H9 (cell line): ENCODE results near the gene C1orf115. TPM values are rescaled to one million over a fixed set of nuclear protein-coding genes. Genes with fewer than 3 reads are reported as not detected.

Experiments used
- DNase-seq: peaks from one replicate; pipeline ENCODE4 v3.0.0-alpha.2; 2017
- H2AFZ ChIP-seq: one replicate; pipeline ENCODE4 v1.6.1; 2013; ENCODE audit warnings: mild to moderate bottlenecking, low read length, control low read depth, moderate library complexity
- H2AK5ac ChIP-seq: 2 replicates; pipeline ENCODE4 v1.6.1; 2013; ENCODE audit warnings: low read length, control low read depth, mixed read lengths; ENCODE audit not compliant: insufficient read length
- H2BK120ac ChIP-seq: one replicate; pipeline ENCODE4 v1.6.1; 2013; ENCODE audit warnings: low read depth, mild to moderate bottlenecking, low read length, control low read depth, inconsistent platforms; ENCODE audit not compliant: poor library complexity, severe bottlenecking
- H2BK12ac ChIP-seq: 2 replicates; pipeline ENCODE4 v1.6.1; 2013; ENCODE audit warnings: low read length, control low read depth, mixed read lengths, low read depth; ENCODE audit not compliant: insufficient read length
- H2BK15ac ChIP-seq: 2 replicates; pipeline ENCODE4 v1.6.1; 2013; ENCODE audit warnings: low read depth, low read length, control low read depth
- H2BK20ac ChIP-seq: one replicate; pipeline ENCODE4 v1.6.1; 2013; ENCODE audit warnings: low read depth, mild to moderate bottlenecking, low read length, control low read depth, inconsistent platforms; ENCODE audit not compliant: poor library complexity, severe bottlenecking
- H2BK5ac ChIP-seq: 2 replicates; pipeline ENCODE4 v1.6.1; 2013; ENCODE audit warnings: low read length, control low read depth, mixed read lengths; ENCODE audit not compliant: insufficient read length
- H3K14ac ChIP-seq: 2 replicates; pipeline ENCODE4 v1.6.1; 2013; ENCODE audit warnings: low read length, control low read depth; ENCODE audit not compliant: insufficient read depth
- H3K18ac ChIP-seq: 2 replicates; pipeline ENCODE4 v1.6.1; 2013; ENCODE audit warnings: low read depth, mild to moderate bottlenecking, mixed read lengths, low read length, control low read depth; ENCODE audit not compliant: insufficient read length
- H3K23ac ChIP-seq: 2 replicates; pipeline ENCODE4 v1.6.1; 2013; ENCODE audit warnings: low read length, control low read depth, mixed read lengths, low read depth; ENCODE audit not compliant: insufficient read length
- H3K23me2 ChIP-seq: 2 replicates; pipeline ENCODE4 v1.6.1; 2013; ENCODE audit warnings: low read depth, mild to moderate bottlenecking, mixed read lengths, low read length, control low read depth; ENCODE audit not compliant: insufficient read length, poor library complexity, severe bottlenecking
- H3K27ac ChIP-seq: 2 replicates; pipeline ENCODE4 v1.5.1; 2013; ENCODE audit warnings: low read length, control low read depth, mixed read lengths, low read depth; ENCODE audit not compliant: insufficient read length
- H3K27me3 ChIP-seq: 2 replicates; pipeline ENCODE4 v1.6.1; 2013; ENCODE audit warnings: low read length, control low read depth, inconsistent platforms; ENCODE audit not compliant: insufficient read depth
- H3K4ac ChIP-seq: 2 replicates; pipeline ENCODE4 v1.6.1; 2013; ENCODE audit warnings: low read depth, mild to moderate bottlenecking, control low read depth, inconsistent platforms, low read length, moderate library complexity
- H3K4me1 ChIP-seq: 2 replicates; pipeline ENCODE4 v1.6.1; 2013; ENCODE audit warnings: low read length, control low read depth, inconsistent platforms; ENCODE audit not compliant: insufficient read depth
- H3K4me2 ChIP-seq: 2 replicates; pipeline ENCODE4 v1.6.1; 2013; ENCODE audit warnings: low read length, control low read depth, mixed read lengths; ENCODE audit not compliant: insufficient read length, insufficient read depth
- H3K56ac ChIP-seq: 2 replicates; pipeline ENCODE4 v1.6.1; 2013; ENCODE audit warnings: low read depth, mild to moderate bottlenecking, mixed read lengths, low read length, control low read depth; ENCODE audit not compliant: insufficient read length
- H3K79me1 ChIP-seq: 2 replicates; pipeline ENCODE4 v1.6.1; 2013; ENCODE audit warnings: low read depth, mild to moderate bottlenecking, moderate library complexity, low read length, control low read depth, inconsistent platforms; ENCODE audit not compliant: insufficient read depth, poor library complexity, severe bottlenecking
- H3K79me2 ChIP-seq: 2 replicates; pipeline ENCODE4 v1.6.1; 2013; ENCODE audit warnings: low read length, control low read depth, inconsistent platforms; ENCODE audit not compliant: insufficient read depth
- H3K9ac ChIP-seq: 2 replicates; pipeline ENCODE4 v1.6.1; 2013; ENCODE audit warnings: low read length, control low read depth, mixed read lengths; ENCODE audit not compliant: insufficient read length; ENCODE audit errors: extremely low read depth
- H3K9me3 ChIP-seq: one replicate; pipeline ENCODE4 v1.6.1; 2013; ENCODE audit warnings: low read depth, low read length, inconsistent platforms; ENCODE audit not compliant: control insufficient read depth
- H3T11ph ChIP-seq: one replicate; pipeline ENCODE4 v1.6.1; 2013; ENCODE audit warnings: mild to moderate bottlenecking, low read length, control low read depth, inconsistent platforms
- H4K20me1 ChIP-seq: one replicate; pipeline ENCODE4 v1.6.1; 2013; ENCODE audit not compliant: control insufficient read depth, insufficient read length, insufficient read depth
- H4K5ac ChIP-seq: 2 replicates; pipeline ENCODE4 v1.6.1; 2013; ENCODE audit warnings: low read depth, mild to moderate bottlenecking, mixed read lengths, low read length, control low read depth; ENCODE audit not compliant: insufficient read length
- H4K8ac ChIP-seq: replicated peaks from 2 replicates; pipeline ENCODE4 v1.6.1; 2013; ENCODE audit warnings: low read length, control low read depth, mixed read lengths, low read depth; ENCODE audit not compliant: insufficient read length
- H4K91ac ChIP-seq: 2 replicates; pipeline ENCODE4 v1.6.1; 2013; ENCODE audit warnings: low read depth, mild to moderate bottlenecking, moderate library complexity, mixed read lengths, low read length, control low read depth; ENCODE audit not compliant: insufficient read length
- H3K27ac Mint-ChIP-seq, 3 experiments: 2 replicates in 2 of 3; 3 replicates in 1 of 3; pipeline ENCODE4 v1.8.0; 2020 to 2021; ENCODE audit warnings: mixed read lengths in 3 of 3, mild to moderate bottlenecking in 1 of 3, moderate library complexity in 1 of 3
- H3K27me3 Mint-ChIP-seq: 2 replicates; pipeline ENCODE4 v1.8.0; 2021; ENCODE audit warnings: low read depth, mild to moderate bottlenecking, moderate library complexity, mixed read lengths
- H3K36me3 Mint-ChIP-seq, 3 experiments: 2 replicates in 2 of 3; 3 replicates in 1 of 3; pipeline ENCODE4 v1.8.0; 2020 to 2021; ENCODE audit warnings: low read depth in 3 of 3, mixed read lengths in 3 of 3; ENCODE audit not compliant: insufficient read depth in 1 of 3
- H3K4me1 Mint-ChIP-seq, 2 experiments: 2 replicates each; pipeline ENCODE4 v1.8.0; 2020; ENCODE audit warnings: mixed read lengths in 2 of 2
- H3K4me3 Mint-ChIP-seq, 2 experiments: 2 replicates in 1 of 2; 3 replicates in 1 of 2; pipeline ENCODE4 v1.8.0; 2020 to 2021; ENCODE audit warnings: mild to moderate bottlenecking in 2 of 2, mixed read lengths in 2 of 2, moderate library complexity in 1 of 2
- H3K9me3 Mint-ChIP-seq, 2 experiments: 2 replicates in 1 of 2; 3 replicates in 1 of 2; pipeline ENCODE4 v1.8.0; 2020; ENCODE audit warnings: mild to moderate bottlenecking in 2 of 2, mixed read lengths in 2 of 2, moderate library complexity in 1 of 2
- CTCF ChIP-seq: fragments of 200-600 bp; sonication (generic); conservative IDR thresholded peaks from 3 replicates; pipeline ENCODE4 v1.8.0; 2021; ENCODE audit warnings: antibody characterized with exemption, mild to moderate bottlenecking
- WGBS: extraction: QIAGEN DNeasy Blood & Tissue Kit; methylation state at CpG from one replicate; pipeline ENCODE4 v1.1.7; 2013; ENCODE audit warnings: missing lambda C conversion rate, low lambda C conversion rate, mixed read lengths; ENCODE audit not compliant: insufficient read length; ENCODE audit errors: extremely low coverage; 5-methylcytosine and 5-hydroxymethylcytosine counted together
- total RNA-seq: library from RNA; stranded (reverse); gene quantifications from 2 replicates; pipeline ENCODE4 v1.2.1, GENCODE V29; 2021

C1orf115 gene
- total RNA-seq, 1 experiment from 2014 or later: 6.0 TPM

GRCh38 chr1:220701974-220702373 lies 11.8 kb downstream of the C1orf115 start:
- Histone ChIP-seq H2BK12ac (no peak overlapping the region), H3K27me3 (no peaks in the 10 kb centered on the region), H3K79me2 (no peaks in the 10 kb centered on the region), H3K4me1 (no peaks in the 10 kb centered on the region), H4K8ac (no peak overlapping the region), H2BK5ac (no peak overlapping the region), H2BK15ac (no peak overlapping the region), H2AK5ac (no peak overlapping the region), H3K4ac (no peak overlapping the region), H3K14ac (no peak overlapping the region), H3K27ac (no peak overlapping the region), H2BK120ac (no peak overlapping the region), H3K18ac (no peak overlapping the region), H3K23me2 (no peaks in the 10 kb centered on the region), H3K9me3 (no peaks in the 10 kb centered on the region), H2AFZ (no peak overlapping the region), H3K23ac (no peak overlapping the region), H4K91ac (no peak overlapping the region), H4K5ac (no peak overlapping the region), H3K9ac (no peak overlapping the region), H3K56ac (no peak overlapping the region), H3K79me1 (no peaks in the 10 kb centered on the region), H4K20me1 (no peaks in the 10 kb centered on the region), H2BK20ac (no peak overlapping the region), H3K4me2 (no peak overlapping the region), H3T11ph (no peak overlapping the region)
- no peak for DNase-seq
- Mint-ChIP-seq H3K9me3 (no peaks in the 10 kb centered on the region), H3K4me3 (no peak overlapping the region), H3K27ac (no peak overlapping the region), H3K27me3 (no peaks in the 10 kb centered on the region), H3K36me3 (peaks cover 0 to 3% (median 0%) of the 10 kb centered on the region in 3 experiments; a peak in 2 of 7 replicates), H3K4me1 (peaks cover 32 to 36% of the 10 kb centered on the region in 2 experiments)
- no peak for TF ChIP-seq CTCF
- WGBS: no CpG with 5 or more reads among the region's 6 CpGs
